OCI-LY7 (cell line): ENCODE data around the gene NTM. TPM values are rescaled to one million over a fixed set of nuclear protein-coding genes. Genes with fewer than 3 reads are reported as not detected.

Experiments used
- BruUV-seq: library from RNA; stranded (reverse); fragments of 400-500 nt; replicated peaks from 2 replicates; lab custom pipeline; 2021; lab: Mats Ljungman, UMichigan
- CTCF ChIA-PET: fragments of 300-600 bp; sonication (Branson Sonifier 250); formaldehyde crosslinking; loops from one replicate; lab custom pipeline; 2022; ENCODE audit warnings: antibody characterized with exemption; ENCODE audit not compliant: unreplicated experiment; lab: Charles Lee
- POLR2A ChIA-PET: fragments of 300-600 bp; sonication (Branson Sonifier 250); formaldehyde crosslinking; loops from one replicate; lab custom pipeline; 2022; ENCODE audit warnings: antibody characterized with exemption; lab: Charles Lee
- DNase-seq: peaks from one replicate; pipeline ENCODE4 v3.0.0-alpha.2; 2015; ENCODE audit warnings: low spot score
- H2AFZ ChIP-seq: fragments of 200-600 bp; sonication (generic), shearing (Covaris generic); 2 replicates; pipeline ENCODE4 v1.6.1; 2014; ENCODE audit warnings: mild to moderate bottlenecking, antibody characterized with exemption, low read length, moderate library complexity
- H3K27ac ChIP-seq: fragments of 200-600 bp; sonication (generic); 2 replicates; pipeline ENCODE4 v1.5.1; 2014; ENCODE audit warnings: mixed run types, low read depth, mild to moderate bottlenecking, moderate library complexity, low read length, inconsistent platforms; ENCODE audit not compliant: poor library complexity, severe bottlenecking
- H3K36me3 ChIP-seq: fragments of 200-600 bp; sonication (generic); 2 replicates; pipeline ENCODE4 v1.6.1; 2014; ENCODE audit warnings: mild to moderate bottlenecking, antibody characterized with exemption, low read length, moderate library complexity, mixed read lengths; ENCODE audit not compliant: insufficient read depth
- H3K4me1 ChIP-seq: fragments of 200-600 bp; sonication (generic); 2 replicates; pipeline ENCODE4 v1.5.1; 2014; ENCODE audit warnings: mild to moderate bottlenecking, low read length; ENCODE audit not compliant: insufficient read depth, poor library complexity, severe bottlenecking
- H3K4me2 ChIP-seq: fragments of 200-600 bp; sonication (generic); 2 replicates; pipeline ENCODE4 v1.6.1; 2014; ENCODE audit warnings: mild to moderate bottlenecking, low read length
- H3K4me3 ChIP-seq: fragments of 200-600 bp; sonication (generic); 2 replicates; pipeline ENCODE4 v1.5.1; 2014; ENCODE audit warnings: mild to moderate bottlenecking, low read depth, low read length; ENCODE audit not compliant: poor library complexity, severe bottlenecking
- H3K79me2 ChIP-seq: fragments of 200-600 bp; sonication (generic); 2 replicates; pipeline ENCODE4 v1.6.1; 2016; ENCODE audit warnings: low read depth, mild to moderate bottlenecking, low read length, moderate library complexity, mixed read lengths; ENCODE audit not compliant: insufficient read depth
- H3K9me2 ChIP-seq: fragments of 200-600 bp; sonication (generic); 2 replicates; pipeline ENCODE4 v1.6.1; 2016; ENCODE audit warnings: mild to moderate bottlenecking, low read length, mixed read lengths; ENCODE audit not compliant: insufficient read depth
- H3K9me3 ChIP-seq: fragments of 200-600 bp; sonication (generic); 2 replicates; pipeline ENCODE4 v1.6.1; 2014; ENCODE audit warnings: mild to moderate bottlenecking, mixed run types, low read length, mixed read lengths
- H4K20me1 ChIP-seq: fragments of 200-600 bp; sonication (generic); 2 replicates; pipeline ENCODE4 v1.6.1; 2014; ENCODE audit warnings: mild to moderate bottlenecking, antibody characterized with exemption, low read length, moderate library complexity, mixed read lengths; ENCODE audit not compliant: insufficient read depth
- CTCF ChIP-seq: fragments of 200-600 bp; sonication (generic); conservative IDR thresholded peaks from 2 replicates; pipeline ENCODE4 v1.5.1; 2014; ENCODE audit warnings: mild to moderate bottlenecking, antibody characterized with exemption, low read length, moderate library complexity, mixed read lengths
- EZH2phosphoT487 ChIP-seq: fragments of 200-600 bp; sonication (generic); IDR thresholded peaks from 2 replicates; pipeline ENCODE4 v1.6.1; 2018; ENCODE audit warnings: low read depth, borderline replicate concordance, mild to moderate bottlenecking, mixed run types, antibody characterized with exemption, low read length, moderate library complexity, mixed read lengths
- intact Hi-C: fragments of 100-400 bp; cut with micrococcal nuclease; formaldehyde crosslinking; loops from one replicate; pipeline ENCODE4 v1.10.0; 2022; ENCODE audit not compliant: unreplicated experiment
- total RNA-seq, 2 experiments: library from RNA; depleted of rRNA in 1 of 2; stranded (reverse); fragments of >200 nt in 1 of 2; shearing (Covaris generic) in 1 of 2; gene quantifications; 2 replicates each; pipeline ENCODE4 v1.2.3, GENCODE V29; 2014 to 2022

NTM gene
- total RNA-seq, 2 experiments from 2014 or later: not detected

DNA sequence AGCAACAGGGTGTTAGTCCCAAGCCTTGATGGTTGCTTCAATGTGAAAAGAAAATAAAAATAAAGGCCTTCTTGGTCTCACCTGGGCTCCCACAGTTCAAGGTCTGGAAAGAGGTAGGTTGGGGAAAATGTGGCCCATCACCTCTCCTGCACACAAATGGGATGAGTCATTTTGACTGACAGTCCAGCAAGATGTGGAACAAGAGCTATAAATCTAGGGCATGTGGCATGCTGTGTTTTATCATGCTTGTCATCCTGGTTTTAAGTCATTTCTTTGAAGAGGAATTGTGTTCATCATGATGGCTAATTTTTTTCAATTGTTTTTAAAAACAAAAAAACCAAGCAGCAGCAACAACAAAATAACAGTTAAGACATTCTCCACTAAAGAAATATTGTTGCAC is 503.7 kb downstream of the NTM start:
- no peaks in the 10 kb centered on the region for H3K36me3 ChIP-seq
- no peaks in the 10 kb centered on the region for H3K4me1 ChIP-seq
- BruUV-seq: no TSS peak
- H3K9me2 ChIP-seq: no peaks in the 10 kb centered on the region
- H3K4me3 ChIP-seq: no peak overlapping the region
- no peak overlapping the region for H2AFZ ChIP-seq
- DNase-seq: no peak
- CTCF ChIA-PET: no interaction called here
- no peaks in the 10 kb centered on the region for H3K9me3 ChIP-seq
- H3K4me2 ChIP-seq: no peak overlapping the region
- no peaks in the 10 kb centered on the region for H3K79me2 ChIP-seq
- H4K20me1 ChIP-seq: no peaks in the 10 kb centered on the region
- TF ChIP-seq CTCF (no peak), EZH2phosphoT487 (no peak)
- POLR2A ChIA-PET: no interaction called here
- intact Hi-C loops: no loop called here
- no peak overlapping the region for H3K27ac ChIP-seq

- no peak for TF ChIP-seq EZH2phosphoT487
- TF ChIP-seq CTCF: no peak
- intact Hi-C loops: no loop called here
- H2AFZ ChIP-seq: no peak overlapping the region
- POLR2A ChIA-PET: no interaction called here
- no peak overlapping the region for H3K27ac ChIP-seq
- H3K79me2 ChIP-seq: no peaks in the 10 kb centered on the region
- no peak for DNase-seq
- no peaks in the 10 kb centered on the region for H3K9me3 ChIP-seq
- CTCF ChIA-PET: no interaction called here
- BruUV-seq: no TSS peak
- H3K36me3 ChIP-seq: no peaks in the 10 kb centered on the region
- no peak overlapping the region for H3K4me2 ChIP-seq
- no peaks in the 10 kb centered on the region for H3K9me2 ChIP-seq
- H4K20me1 ChIP-seq: no peaks in the 10 kb centered on the region
- H3K4me3 ChIP-seq: no peak overlapping the region
- no peaks in the 10 kb centered on the region for H3K4me1 ChIP-seq
Observed at GRCh38 chr11:131875611-131876010, 505.2 kb downstream of the NTM start.

- CTCF ChIA-PET: no interaction called here
- no peaks in the 10 kb centered on the region for H3K36me3 ChIP-seq
- H3K79me2 ChIP-seq: no peaks in the 10 kb centered on the region
- no peak overlapping the region for H2AFZ ChIP-seq
- no peaks in the 10 kb centered on the region for H3K9me3 ChIP-seq
- TF ChIP-seq CTCF (no peak), EZH2phosphoT487 (no peak)
- no peak overlapping the region for H3K27ac ChIP-seq
- no peaks in the 10 kb centered on the region for H4K20me1 ChIP-seq
- POLR2A ChIA-PET: no interaction called here
- no peaks in the 10 kb centered on the region for H3K9me2 ChIP-seq
- intact Hi-C loops: no loop called here
- H3K4me3 ChIP-seq: no peak overlapping the region
- no TSS peak for BruUV-seq
- no peak for DNase-seq
- H3K4me2 ChIP-seq: no peak overlapping the region
- no peaks in the 10 kb centered on the region for H3K4me1 ChIP-seq
Observed at GRCh38 chr11:131877246-131877942, 507.0 kb downstream of the NTM start.
